Cerebellar cortex (tissue), 1 donor: ENCODE results near the gene RIN3.

ENCODE experiments used
- DNase-seq: peaks from one replicate; pipeline ENCODE4 v3.0.0-alpha.2; 2015; ENCODE audit warnings: low spot score

Gene RIN3

GRCh38 chr14:92555465-92556111 is 42.0 kb downstream of the RIN3 start:
- no peak for DNase-seq

GRCh38 chr14:92556255-92556741 is 42.7 kb downstream of the RIN3 start:
- no peak for DNase-seq

DNA sequence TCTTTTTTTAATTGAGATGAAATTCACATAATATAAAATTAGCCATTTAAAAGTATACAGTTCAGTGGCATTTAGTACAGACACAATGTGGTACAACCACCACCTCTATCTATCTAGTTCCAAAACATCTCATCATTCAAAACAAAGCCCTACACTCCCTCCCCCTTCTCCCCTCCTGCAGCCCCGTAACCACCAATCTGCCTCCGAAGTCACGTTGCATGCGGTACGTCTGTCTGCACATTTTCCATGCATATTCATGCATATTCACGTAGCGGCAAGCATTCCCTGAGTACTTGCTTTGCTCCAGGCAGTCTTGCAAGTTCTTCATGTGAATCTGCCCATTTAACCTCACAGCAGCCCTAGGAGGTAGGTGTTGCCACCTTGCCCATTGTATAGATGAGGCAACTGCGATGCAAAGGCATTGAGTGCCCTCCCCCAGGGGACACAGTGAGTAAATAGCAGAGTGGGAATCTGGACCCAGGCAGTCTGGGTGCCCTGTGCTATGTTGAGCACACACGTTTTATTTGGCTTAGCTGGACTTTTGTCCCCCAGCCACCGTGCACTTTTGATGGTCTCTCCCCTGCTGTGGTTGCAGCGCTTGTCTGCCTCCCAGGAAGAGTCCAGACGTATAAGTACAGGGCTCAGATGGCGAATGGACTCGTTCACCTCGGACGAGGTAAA is 43.4 kb downstream of the RIN3 start:
- no peak for DNase-seq

DNA sequence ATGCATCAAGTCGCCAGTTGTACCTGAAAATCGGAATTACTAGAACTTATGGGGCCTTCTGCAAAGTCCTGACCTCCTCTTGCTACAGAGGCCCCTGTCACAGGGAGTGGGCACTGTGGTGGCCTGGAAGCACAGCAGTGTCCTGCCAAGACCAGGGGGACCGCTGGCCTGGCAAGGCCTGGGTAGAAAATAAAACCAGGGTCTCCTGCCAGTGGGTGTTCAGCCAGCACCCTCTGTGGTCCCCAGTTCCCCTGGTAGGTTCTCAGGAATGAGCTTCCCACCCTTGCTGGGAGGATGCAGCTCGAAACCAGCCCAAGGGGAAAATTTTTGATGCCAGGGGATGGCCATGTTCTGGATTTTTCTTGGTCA is 43.9 kb downstream of the RIN3 start:
- no peak for DNase-seq

DNA sequence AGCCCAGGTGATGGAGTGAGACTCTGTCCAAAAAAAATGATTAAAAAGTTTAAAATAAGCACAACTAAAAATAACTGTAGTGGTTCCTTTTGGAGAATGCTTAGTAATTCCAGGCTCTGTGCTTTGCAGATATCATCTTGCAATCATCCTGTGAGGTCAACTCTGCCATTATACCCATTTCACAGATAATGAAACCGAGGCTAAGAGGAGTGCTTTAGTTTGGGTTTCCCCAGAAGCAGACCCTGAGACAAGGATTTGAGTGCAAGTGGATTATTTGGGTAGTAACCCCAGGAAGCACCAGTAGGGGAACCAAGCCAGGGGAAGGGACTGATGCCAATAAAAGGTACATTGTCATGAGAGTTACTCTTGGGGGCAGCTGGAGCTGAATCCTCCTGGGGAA is 44.7 kb downstream of the RIN3 start:
- DNase-seq = no peak

DNA sequence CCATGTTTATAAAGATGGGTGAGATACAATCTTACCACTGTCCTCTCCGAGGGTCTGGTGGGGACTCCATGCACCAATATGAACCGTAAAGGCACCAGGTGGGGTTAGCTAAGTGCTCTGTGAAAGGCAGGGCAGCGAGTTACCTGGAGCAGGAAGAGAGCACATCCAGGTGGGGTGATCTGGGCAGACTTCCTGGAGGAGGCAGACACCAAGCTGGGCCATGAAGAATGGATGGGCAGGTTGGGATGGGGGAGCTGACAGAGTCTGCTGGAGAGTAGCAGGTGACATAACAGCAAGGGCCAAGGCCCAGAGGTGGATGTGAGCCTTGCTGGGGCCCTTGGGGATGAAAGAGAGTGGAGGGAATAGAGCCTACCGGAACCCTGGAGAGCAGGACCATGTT is 45.9 kb downstream of the RIN3 start:
- no peak for DNase-seq

GRCh38 chr14:92560106-92560865 is 46.7 kb downstream of the RIN3 start:
- DNase-seq = no peak

- DNase-seq = no peak
Measured at GRCh38 chr14:92561906-92562479, 48.4 kb downstream of the RIN3 start.

DNA sequence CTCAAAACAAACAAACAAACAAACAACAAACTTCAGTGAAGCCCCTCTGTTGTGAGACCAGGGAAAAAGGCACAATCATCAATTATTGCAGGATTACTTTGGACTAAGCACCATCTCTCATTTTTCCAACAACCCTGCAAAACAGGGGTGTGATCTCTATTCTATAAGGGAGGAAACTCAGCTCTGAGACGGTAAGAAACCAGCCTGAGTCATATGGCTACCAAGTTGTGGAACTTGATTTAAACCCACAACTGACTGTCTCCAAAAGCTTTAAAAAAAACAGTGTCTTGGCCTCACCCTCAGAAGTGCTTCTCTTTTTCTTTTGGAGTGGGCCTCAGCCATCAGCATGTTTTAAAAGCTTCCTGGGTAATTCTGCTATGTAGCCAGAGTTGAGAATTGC is 49.8 kb downstream of the RIN3 start:
- no peak for DNase-seq

DNA sequence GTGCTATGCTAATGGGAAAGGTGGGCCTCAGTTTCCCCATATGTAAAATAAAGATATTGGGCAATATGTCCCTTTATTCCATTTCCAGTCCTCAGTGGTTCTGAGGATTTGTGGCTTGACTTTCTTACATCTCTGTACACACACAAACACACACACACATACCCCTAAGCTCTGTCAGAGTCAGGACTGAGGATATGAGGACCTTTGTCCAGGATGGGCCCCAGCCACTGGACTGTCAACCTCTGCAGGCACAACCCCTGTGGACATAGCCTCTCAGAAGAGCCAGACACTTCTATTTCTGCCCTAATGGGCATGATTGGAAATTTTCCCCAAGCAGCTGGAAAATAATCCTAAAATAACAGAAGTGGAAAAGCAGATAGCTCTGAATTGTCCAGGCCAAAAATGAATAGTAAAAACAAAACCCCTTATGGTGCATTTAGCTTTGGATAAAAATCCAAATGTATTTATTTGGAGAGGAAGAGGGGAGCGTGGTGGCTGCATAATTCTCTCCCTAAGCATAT is 50.2 kb downstream of the RIN3 start:
- DNase-seq = no peak

DNA sequence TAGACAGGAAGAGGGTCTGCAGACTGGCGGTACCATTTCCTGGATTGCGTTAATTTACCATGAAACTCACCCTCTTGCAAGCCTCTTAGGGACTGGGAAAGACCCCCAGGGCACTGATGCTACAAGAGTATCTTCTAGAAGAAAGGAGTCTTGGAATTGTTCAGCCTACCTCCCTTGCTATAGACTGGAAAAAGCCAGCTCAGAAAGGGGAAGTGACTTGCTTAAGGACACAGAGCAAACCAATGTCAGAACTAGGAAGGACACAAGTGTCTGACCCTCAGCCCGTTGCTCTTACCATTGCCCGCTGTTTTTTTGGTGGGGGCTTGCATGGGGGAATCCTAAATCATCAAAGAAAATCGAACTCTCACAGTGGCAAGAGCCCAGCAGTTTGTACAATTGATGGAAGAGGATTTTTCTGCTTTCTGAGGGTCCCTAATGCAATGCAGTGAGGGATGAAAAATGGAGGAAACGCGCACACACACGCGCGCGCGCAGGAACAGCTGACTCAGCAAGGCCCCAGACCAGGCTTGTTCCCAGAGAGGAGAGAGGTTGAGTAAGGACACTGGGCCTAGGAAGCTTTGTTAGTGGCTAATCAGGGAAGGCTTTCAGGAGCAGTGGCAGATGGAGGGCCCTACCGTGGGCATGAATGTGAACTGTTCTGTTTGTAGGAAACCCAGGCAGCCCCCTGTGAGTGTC is 50.9 kb downstream of the RIN3 start:
- no peak for DNase-seq

DNA sequence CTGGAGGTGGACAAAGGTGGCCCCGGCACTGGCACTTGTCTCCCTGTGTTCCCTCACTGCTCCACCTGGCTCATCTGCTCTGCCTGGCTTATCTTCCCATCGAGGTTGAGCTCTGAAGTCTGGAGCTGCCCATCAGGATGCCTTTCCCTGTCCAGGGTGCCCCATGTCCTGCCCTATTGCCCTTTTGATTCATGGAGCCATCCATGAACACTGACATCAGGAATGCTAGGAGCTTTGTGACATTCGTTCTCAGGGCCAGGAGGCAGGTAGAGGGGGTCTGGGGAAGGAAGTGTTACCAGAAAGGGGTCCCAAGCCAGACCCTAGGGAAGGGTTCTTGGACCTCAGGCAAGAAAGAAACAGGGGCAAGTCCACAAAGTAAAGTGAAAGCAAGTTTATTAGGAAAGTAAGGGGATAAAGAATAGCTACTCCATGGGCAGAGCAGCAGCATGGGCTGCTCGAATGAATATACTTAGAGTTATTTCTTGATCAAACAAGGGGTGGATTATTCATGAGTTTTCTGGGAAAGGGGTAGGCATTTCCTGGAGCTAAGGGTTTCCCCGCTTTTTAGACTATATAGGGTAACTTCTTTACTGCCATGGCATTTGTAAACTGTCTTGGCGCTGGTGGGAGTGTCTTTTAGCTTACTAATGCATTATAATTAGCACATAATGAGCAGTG is 51.6 kb downstream of the RIN3 start:
- no peak for DNase-seq

DNA sequence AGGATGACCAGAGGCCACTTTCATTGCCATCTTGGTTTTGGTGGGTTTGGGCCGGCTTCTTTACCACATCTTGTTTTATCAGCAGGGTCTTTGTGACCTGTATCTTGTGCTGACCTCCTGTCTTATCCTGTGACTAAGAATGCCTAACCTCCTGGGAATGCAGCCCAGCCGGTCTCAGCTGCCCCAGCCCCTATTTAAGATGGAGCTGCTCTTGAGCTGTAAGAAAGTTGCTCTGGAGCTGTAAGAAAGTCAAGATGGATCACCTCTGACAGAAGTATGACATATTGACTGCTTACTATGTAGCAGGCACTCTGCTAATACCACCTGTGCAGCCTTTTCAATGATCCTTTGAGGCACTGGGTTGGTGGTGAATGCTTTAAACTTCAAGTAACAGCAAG is 52.1 kb downstream of the RIN3 start:
- no peak for DNase-seq

GRCh38 chr14:92567173-92567725 is 53.7 kb downstream of the RIN3 start:
- DNase-seq = no peak

DNA sequence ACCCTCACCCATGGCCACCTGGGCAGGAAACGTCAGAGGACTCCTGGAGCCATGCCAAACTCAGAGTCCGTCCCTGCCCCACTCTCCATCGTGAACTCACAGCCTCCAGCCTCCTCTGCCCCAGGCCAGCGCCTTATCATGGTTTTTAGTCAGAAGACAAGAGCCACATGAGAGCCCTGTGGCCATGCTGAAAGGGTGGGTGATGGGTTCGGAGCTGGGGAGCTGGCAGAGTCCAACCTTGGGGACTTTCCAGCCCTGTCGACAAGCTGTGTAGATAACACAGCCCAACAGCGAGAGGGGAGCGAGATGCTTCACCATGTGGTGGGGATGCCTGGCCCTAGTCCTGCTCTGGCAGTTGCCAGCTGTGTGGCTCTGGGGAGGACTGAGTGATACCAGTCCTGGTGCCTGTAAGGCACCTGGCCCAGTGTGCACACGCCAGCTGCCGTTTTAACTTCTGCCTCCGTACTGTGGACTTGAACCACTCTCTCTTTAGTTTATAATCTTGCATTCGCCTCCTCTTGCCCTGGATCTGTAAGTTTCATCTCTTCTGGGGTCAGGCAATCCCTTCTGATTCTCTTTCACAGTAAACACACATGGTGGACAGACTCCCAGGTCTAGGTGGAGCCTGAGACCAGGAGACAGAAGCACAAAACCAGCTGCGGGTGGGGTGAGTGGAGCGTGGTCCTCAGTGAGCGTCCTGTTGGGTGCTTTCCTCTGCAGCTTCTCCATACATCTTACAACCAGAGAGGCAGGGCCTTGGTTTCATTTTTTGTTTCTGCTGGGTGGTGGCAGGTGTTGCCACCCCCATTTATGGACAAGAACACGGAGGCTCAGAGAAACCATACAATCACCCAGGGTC is 55.3 kb downstream of the RIN3 start:
- DNase-seq = no peak

DNA sequence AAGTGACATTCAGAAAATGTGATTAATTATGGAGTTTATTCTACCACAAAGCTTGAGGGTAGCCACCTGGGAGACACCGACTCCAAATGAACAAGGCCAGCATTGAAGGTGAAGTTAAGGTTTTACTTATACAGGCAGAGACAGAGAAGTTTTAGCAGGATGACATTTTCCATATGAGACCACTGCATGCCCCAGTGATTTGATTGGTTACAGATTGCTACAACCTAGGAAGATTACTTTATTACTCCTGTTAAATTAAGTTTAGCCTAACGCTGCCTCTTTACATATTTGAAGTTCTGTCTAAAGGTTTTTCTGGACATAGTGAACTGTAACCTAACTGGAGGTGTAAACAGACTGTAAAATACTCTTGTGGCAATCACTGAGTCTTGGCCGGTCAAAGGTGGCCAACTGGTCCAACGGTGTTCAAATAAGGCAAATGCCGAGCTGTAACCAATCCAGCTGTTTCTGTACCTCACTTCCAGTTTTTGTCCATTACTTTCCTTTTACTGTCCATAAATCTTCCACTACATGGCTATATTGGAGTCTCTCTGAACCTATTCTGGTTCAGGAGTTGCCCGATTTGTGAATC is 57.2 kb downstream of the RIN3 start:
- DNase-seq = no peak

DNA sequence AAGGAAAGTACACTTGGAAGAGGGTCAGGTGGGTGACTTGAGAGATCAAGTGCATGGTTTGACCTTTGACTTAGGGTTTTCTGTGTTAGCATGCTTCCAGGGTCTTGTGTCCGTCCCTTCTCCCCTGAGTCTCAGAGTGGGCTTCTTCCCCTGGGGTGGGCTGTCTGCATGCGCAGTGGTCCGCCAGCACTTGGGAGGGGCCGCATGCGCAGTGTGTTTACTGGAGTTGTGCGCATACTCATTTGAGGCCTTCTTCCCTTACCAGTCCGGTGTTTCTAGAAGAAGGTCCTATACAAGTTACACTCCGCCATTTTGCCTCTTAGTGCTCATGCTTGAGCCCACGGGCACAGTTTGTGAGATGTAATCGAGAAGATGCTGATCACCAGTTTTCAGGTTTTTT is 58.5 kb downstream of the RIN3 start:
- DNase-seq = no peak

GRCh38 chr14:92573761-92574498 is 60.3 kb downstream of the RIN3 start:
- no peak for DNase-seq
